Measurements from ENCODE around the gene EIF3L.

The EIF3L gene

DNA sequence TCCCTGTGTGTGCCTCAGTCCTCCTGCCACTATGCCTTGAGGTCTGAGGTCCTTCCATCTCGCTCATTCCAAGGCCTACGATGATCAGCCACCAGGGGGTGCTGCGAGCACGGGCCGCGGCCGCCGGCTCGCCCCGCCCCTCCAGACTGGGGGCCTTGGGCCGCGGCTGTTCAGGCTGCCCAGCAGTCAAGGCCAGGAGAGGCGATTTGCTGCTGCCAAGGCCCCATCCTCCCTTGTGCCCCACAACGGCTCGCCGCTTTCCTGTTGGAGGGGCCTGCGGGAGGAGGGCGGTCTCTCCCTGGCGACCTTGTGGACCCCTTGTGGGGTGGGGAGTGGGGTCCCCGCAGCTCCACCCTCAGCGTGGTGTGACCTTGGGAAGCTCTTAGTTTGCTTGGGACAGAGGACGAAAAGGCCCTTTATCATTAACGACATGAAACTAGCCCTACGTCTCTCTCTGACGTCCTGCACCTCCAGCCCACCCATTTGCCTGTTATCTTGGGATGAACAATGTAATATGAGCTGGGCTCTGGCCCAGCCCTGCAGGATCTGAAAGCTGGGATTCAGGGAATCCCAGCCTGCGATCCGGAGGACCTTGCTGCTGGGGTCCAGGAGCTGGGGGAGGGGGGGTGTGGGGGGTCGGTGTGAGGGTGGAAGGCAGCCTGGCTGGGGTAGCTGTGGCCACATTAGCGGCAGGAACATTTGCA, 31.4 kb upstream of the EIF3L start:
- DNase-seq: peak; percentile 81 to 93 (median 90)

- DNase-seq: peak; percentile 74 to 89 (median 80)
Measured at GRCh38 chr22:37818409-37819104, 30.7 kb upstream of the EIF3L start.

GRCh38 chr22:37819105-37819433, 30.1 kb upstream of the EIF3L start:
- DNase-seq: no peak

DNA sequence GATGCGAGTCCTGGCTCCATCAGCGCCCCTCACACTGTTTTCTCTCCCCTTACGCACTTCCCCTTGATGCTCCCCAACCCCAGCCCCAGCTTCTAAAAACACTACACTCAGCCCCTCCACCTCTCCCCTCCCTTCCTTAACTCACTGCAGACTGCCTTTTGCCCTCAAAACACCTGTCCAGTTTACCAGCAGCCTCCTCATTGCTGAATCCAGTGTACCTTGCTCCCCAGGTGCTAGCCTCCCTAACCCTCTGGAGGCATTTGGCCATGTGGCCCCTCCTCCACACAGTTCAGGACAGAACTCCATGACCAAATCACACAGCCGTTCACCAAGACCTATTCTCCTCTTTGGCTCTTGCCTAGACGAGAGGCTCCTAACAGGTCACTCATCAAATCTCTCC, 28.9 kb upstream of the EIF3L start:
- no peak for DNase-seq

- no peak for DNase-seq
Measured at GRCh38 chr22:37822079-37822833, 27.0 kb upstream of the EIF3L start.

DNA sequence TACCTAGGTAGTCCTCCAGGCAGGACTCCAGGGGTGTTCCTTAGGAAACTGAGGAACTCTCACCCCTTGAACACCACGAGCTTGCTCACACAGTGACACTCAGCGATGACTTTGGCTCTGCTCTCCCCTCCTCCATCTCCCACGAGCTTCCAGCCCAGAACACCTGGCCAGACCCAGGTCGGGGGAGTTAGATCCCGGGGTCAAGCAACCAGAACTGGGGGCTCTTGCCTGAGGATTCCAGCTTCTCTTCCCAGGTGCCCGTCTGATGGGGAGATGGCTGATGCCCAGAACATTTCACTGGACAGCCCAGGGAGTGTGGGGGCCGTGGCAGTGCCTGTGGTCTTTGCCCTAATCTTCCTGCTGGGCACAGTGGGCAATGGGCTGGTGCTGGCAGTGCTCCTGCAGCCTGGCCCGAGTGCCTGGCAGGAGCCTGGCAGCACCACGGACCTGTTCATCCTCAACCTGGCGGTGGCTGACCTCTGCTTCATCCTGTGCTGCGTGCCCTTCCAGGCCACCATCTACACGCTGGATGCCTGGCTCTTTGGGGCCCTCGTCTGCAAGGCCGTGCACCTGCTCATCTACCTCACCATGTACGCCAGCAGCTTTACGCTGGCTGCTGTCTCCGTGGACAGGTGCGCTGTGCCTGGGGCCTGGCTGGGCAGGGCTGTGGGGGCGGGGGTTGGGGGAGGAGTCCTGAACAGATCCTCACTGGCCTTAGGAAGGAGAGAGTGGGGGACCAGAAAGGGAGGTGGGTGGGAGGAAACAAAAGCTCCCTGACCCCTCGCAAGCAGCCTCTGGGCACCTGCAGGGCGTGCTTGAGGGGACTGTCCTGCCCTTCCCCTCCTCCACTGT, 25.9 kb upstream of the EIF3L start, which contains the start of gene GALR3:
Gene GALR3 (plus strand): TSS at position 249 of the 852 bp plus-strand sequence. CDS start 25 bp downstream, at position 274.
- no peak for DNase-seq

- DNase-seq: peak in 2 of 3 donors; percentile 50 to 57
Measured at GRCh38 chr22:37824674-37825641, 24.3 kb upstream of the EIF3L start.

GRCh38 chr22:37827056-37827455, 22.2 kb upstream of the EIF3L start:
- DNase-seq: no peak

GRCh38 chr22:37830093-37830842, 19.0 kb upstream of the EIF3L start:
- DNase-seq: no peak

DNA sequence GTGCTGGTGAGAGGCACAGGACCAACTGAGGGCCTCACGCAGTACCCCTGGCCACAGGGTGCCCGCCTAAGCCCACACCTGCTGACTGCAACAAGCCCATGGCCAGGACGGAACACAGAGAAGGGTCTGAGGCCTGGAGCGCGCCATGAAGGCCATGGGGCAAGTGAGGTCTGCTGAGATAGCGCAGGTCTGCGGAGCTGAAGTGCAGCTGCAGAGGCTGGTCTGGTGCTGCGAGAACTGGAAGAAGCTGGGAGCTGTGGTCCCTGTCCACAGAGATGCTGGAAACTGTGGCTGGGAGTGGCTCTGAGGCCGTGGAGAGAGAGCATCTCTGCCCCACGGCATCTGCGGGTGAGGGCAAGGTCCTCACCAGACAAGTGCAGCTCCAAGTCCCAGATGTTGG, 17.7 kb upstream of the EIF3L start:
- no peak for DNase-seq

GRCh38 chr22:37832022-37832857, 17.0 kb upstream of the EIF3L start:
- DNase-seq: no peak

GRCh38 chr22:37842015-37842793, 7.0 kb upstream of the EIF3L start:
- no peak for DNase-seq

- peak in 2 of 3 donors; percentile 33 to 69 for DNase-seq
Measured at GRCh38 chr22:37843741-37844089, 5.5 kb upstream of the EIF3L start.

DNA sequence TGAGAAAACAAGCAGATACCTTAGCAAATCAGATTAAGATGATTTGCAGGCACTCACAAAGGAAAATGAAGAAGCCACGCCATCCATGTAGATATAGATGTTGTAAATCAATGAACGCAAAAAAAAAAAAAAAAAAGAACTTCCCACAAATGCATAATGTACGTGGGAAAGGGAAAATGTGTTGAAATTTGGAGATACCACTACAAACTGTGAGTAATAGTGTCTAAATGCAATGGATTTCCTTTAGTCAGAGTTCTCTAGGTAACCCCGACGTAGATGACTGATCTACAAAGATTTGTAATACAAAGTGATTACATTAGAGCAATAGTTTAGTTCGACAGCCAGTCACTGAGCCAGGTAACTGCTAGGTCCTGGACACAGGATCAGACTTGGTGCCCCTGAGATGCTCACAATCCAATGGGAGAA, 4.3 kb upstream of the EIF3L start:
- peak; percentile 26 to 82 (median 69) for DNase-seq

DNA sequence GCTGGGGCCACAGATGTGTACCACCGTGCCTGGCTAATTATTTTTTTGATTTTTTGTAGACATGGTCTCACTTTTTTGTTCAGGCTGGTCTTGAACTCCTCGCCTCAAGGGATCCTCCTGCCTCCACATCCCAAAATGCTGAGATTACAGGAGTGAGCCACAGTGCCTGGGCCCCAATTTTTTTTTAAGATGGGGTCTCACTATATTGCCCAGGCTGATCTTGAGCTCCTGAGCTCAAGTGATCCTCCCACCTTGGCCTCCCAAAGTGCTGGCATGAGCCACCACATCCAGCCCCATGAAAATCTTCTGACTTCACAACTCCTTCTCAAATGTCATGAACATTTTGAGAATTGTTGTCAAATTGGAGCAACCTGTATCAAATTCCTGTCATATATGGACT, 2.8 kb upstream of the EIF3L start:
- DNase-seq: no peak

GRCh38 chr22:37848587-37849088, 581 bp upstream of the EIF3L start:
- peak; percentile 33 to 48 (median 44) for DNase-seq

DNA sequence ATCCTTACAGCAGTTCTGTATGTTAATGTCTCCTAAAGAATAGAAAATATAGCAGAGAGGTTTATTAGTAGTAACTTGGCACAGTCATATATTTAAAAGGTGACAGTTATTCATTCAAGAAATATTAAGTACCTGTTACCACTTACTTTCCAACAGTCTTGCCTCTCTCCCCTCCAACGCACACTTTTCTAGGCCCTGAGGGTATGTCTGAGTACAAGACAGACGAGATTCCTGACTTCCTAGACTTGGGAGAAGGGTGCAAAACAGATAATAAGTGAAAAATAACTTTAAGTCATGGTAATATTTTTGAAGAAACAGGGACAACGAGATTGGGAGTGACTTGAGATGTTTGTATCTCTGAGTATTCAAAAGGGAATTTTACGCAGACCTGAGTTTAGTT, 1.6 kb downstream of the EIF3L start:
- no peak for DNase-seq

- DNase-seq: no peak
Measured at GRCh38 chr22:37852418-37852817, 3.2 kb downstream of the EIF3L start.

- DNase-seq: no peak
Measured at GRCh38 chr22:37854946-37855345, 5.7 kb downstream of the EIF3L start.

All from suppressor macrophage treated with lipopolysaccharide for 1 hour (primary cell).